GF-D8 (cell line): ENCODE results near the gene ZFP36L1.

ENCODE experiments used
- DNase-seq: peaks from one replicate; lab custom pipeline; 2025; lab: John Stamatoyannopoulos, UW

Gene ZFP36L1

DNA sequence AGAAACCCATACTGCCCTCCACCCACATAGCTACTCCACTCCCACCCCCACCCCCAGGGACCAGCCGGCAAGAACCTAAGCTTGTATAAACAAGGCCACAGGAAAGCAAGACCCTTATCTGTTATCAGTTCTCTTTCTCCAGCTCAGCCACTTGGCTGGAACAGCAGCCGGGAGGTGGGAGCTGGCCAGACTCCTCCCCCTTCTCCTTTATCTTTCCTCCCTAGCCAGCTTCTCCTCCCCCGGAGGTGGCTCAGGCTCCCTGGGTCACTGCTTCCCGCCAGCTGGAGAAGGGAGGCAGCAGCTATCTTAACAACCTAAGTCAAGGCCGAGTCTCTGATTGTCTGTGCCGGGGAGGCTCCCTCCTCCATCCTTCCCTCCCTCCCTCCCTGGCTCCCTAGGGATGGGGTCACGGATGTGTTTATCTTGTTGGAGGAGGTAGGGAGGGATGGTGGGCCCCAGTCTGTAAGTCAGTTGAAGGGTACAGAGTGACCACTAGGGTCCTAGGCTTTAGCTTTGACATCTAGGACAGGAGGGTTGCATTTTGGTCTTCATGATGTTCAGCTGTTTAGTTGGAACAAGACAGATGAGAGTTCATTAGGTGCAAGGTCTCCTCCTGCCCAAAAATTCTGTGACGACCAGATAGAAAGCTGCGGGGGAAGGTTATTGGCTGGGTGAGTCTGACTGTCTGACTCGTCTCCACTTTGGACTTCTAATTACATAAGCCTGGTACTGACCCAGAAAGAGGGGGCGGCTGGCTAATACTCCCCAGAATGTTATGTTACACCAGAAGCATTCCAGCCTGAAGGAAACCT lies 29.7 kb downstream of the ZFP36L1 start:
- DNase-seq = no peak

GRCh38 chr14:68761391-68761790 lies 31.5 kb downstream of the ZFP36L1 start:
- no peak for DNase-seq

GRCh38 chr14:68760761-68761160 lies 32.1 kb downstream of the ZFP36L1 start:
- DNase-seq = no peak

DNA sequence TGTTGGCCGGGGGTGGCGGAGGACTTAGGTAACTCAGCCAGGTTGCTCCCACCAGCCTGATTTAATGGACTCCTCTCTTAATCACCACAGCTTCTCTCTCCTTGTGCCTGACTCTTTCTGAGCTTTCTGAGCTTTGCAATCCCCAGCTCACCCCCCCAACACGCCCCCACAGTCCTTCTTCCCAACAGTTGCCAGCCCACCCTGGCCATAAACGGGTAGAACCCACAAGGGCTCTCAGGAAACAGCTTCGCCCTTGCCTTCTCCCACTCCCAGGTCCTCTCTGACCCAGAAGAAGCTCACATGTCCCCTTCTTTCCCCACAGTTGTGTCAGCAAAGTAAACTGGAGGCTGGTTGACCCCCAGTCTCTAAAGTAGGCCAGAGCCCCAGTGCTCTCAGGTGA lies 32.9 kb downstream of the ZFP36L1 start:
- no peak for DNase-seq

DNA sequence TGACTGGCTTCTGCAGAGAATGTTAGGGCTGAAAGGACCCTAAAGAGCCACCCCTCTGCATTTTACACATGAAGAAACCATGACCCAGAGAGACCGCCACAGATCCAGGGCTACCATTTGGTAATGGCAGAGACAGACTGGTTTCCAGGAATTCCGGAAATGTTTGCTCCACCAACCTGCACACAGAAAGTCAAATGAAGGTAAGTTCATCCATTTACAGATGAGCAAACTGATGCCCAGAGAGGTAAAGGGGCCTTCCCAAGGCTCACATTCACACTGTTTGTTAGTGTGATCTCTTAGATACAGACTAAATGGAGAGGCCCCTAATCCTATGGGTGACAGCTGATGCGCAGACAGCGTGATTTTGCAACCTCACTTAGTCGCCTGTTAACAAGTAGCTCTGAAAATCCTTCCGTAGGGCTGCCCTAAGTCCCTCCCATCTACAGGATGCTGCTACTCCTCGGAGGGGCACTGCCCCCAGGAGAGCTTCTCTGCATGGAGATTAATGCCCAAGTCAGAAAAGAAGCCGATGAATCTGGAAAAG lies 33.8 kb downstream of the ZFP36L1 start:
- DNase-seq = no peak

- no peak for DNase-seq
Measured at GRCh38 chr14:68758301-68758700, 34.6 kb downstream of the ZFP36L1 start.

DNA sequence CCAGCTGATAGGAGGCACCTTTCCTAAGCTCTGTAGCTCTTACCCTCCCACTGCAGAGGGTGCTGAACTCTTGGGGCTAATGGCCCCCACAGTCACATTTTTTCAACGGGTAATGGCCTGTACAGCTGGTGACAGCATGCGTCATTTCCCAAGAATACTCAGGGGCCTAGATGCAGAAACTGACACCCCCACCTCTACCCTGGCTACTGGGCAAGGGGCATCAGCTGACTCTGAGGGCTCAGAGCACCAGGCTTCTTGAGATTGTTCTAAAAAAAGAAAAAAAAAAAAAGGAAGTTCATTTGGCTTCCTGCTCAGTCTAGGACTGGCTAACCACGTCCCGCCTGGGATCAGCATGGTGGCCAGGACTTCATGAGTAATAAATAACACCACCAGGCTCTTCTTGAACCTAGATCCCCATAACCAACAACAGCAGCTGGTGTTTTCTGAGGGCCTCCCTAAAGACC lies 35.2 kb downstream of the ZFP36L1 start:
- DNase-seq = peak; percentile 40

DNA sequence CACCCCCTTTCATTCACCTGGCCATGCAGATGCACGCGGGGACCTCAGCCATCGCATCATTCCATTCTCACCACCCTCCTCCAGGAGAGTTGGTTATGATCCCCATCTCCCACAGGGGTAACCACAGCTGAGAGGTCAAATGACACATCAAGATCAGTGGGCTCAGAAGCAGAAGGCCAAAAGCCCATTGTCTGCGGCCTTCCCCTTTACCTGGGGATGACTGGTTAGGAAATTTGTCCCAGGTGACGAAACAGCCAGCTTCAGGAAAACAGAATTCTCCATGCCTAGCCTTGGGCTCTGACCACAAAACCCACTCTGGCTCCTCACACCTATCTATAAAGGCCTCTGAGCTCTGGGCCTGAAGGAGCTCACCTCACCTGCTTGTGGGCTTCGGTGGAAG lies 36.1 kb downstream of the ZFP36L1 start:
- DNase-seq = no peak

GRCh38 chr14:68756000-68756481 lies 36.8 kb downstream of the ZFP36L1 start:
- no peak for DNase-seq

- DNase-seq = no peak
Measured at GRCh38 chr14:68755016-68755353, 37.9 kb downstream of the ZFP36L1 start.

DNA sequence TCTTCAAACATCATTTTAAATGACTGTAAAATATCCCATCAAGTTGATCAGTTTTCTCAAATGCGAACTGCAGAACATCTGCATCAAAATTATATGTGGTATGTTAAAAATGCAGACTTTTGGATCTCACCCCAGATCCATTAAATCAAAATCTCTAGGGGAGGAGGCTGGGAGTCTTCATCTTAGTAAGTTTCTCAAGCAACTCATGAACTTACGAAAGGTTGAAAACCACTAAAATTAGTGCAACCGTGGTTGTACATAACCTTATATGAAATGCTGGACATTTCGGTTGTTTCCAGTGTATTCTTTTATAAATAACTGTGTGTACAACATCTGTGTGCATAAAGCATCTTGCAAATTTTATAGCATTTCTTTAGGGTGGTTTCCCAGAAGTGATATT lies 39.2 kb downstream of the ZFP36L1 start:
- no peak for DNase-seq

DNA sequence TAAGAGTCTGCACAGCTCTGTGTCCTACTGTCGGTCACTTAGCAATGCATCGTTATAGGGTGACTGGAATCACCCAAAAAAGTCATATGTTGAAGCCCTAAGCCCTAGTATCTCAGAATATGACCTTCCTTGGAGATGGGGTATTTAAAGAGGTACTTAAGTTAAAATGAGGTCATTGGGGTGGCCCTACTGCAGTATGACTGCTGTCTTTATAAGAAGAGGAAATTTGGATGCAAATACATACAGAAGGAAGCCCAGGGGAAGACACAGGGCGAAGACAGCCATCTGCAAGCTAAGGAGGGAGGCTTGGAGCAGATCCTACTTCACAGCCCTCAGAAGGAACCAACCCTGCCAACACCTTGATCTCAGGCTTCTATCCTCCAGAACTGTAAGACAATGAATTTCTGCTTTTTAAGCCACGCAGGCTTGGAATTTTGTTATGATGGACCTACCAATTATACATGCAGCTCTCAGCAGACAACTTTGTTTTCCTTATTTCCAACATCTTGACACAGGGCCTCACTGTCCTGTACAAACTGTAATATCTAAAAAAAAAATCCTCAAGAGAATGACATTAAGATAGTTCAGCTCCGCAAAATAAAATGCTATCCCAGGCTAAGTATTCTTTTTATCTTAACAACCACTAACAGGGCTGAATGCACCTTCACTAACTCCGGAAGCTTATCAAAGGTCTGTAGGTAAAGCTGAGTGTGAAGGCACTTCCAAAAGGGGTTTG lies 40.4 kb downstream of the ZFP36L1 start:
- no peak for DNase-seq

GRCh38 chr14:68749487-68750475 lies 43.1 kb downstream of the ZFP36L1 start:
- no peak for DNase-seq

DNA sequence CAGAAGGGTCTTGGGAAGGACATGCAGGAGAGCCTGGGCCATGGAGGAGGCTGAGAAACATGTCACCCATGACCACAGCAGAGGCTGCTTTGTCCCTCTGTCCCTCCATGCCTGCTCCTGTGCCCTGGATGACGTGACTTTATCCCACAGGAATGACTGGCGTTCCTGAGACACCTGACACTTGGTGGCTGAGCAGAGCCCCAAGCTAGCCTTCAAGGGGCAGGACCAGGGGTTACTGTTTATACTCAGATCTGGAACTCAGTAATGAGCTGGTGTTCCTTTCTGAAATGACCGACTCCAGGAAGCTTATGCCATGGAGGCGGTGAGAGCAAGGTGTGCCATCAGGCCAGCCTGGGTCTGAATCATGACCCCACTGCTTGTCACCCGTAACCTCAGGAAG lies 44.2 kb downstream of the ZFP36L1 start:
- no peak for DNase-seq

DNA sequence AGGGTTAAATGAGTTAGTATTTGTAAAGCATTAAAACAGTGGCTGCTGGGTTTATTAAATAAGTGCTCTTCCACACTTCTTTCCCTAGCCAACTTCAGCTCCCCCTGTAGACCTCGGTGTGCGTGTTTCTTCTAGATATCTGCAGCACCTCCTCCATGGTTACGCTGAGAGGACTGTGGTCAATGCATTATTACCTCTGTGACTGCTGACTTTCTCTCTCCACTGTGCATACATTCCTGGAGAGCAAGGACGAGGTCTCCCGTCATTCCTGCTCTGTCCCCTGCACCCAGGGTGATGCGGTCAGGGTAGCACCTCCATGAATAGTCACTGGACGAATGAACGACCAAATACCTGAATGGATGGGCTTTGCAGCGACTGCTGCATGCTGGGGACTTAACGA lies 44.6 kb downstream of the ZFP36L1 start:
- DNase-seq = no peak

- no peak for DNase-seq
Measured at GRCh38 chr14:68747393-68747792, 45.5 kb downstream of the ZFP36L1 start.

- no peak for DNase-seq
Measured at GRCh38 chr14:68744613-68745012, 48.3 kb downstream of the ZFP36L1 start.

DNA sequence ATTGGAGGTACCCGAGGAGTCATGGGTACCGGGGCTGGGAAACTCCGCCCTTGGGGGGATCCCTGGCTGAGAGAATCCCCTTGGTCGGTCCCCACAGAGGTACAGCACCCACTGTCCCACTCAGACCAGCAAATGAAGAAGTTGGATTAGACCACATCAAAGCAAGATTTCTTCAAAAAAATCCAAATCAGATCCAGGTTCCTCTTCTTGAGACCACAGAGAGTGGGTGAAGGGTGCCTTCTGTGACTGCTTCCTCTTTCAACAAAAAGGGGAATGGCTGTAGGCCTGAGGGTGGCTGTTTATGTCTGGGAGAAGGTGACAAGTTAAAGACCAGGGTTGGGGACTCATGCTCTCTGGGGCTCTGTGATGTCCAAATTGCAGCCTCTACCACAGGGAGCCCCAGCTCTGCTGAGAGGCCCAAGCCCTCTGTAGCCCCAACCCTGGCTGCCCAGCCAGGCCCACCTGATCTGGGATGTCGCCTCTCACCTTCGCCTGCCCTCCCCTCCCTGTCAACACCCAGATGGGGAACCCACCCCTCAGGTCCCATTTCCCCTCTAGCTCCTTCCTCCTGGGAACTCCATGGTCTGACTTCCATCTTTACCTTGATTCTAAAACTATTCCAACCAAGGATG lies 50.9 kb downstream of the ZFP36L1 start:
- DNase-seq = peak; percentile 48

GRCh38 chr14:68741477-68741791 lies 51.4 kb downstream of the ZFP36L1 start:
- no peak for DNase-seq

DNA sequence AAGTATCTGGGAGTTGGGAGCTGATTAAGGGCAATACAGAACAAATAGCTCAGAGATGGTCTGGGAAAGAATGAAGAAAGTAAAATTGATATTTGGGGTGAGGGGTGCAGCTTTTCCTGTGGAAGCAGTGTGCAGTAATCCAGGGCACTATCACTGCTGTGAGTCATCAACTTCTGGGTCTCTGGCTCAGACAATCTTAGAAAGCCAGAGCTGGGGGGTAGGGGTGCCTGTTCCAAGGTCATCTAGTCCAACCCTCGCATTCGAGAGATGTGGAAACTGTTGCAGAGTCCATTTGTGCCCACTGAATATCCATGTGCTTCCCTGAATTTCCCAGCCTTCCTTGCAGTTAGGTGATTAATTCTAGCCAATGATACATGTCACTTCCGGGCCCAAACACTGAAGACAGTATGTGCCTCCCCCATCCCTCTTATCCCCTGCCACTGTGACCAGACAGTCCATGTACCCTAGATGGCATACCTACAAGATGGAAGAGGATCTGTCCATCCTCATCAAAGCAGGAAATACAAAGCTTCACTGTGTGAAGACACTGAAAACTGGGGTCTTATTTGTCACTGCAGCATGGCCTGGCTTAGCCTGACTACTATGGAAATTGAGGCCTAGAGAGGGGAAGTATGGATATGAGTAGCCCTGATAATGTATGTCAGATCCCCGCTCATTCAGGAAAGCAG lies 51.9 kb downstream of the ZFP36L1 start:
- DNase-seq = no peak

DNA sequence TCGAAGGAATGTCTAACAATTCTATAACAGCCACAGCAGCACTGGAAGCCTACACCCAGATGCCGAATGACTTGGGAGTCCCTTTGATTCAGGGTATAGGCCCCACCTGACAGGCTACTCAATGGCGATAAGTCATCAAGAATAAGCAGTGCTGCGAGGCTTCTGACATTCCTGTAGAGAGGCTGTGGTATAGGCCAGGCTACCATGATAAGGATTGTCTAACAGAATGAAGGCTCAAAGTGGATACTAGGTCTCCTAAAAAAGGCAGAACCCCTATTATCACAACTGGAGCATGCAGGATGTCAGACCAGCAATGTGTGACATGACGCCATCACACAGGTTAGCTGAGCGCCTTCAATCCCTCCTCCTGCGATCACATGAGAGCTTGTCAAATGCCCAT lies 53.2 kb downstream of the ZFP36L1 start:
- no peak for DNase-seq
